T47D (cell line): ENCODE data around the gene CLK4.

Experiments used
- DNase-seq, 2 experiments: peaks; one replicate each; pipeline versions ENCODE4 v3.0.0 to v3.0.0-alpha.2; 2011 to 2012; ENCODE audit warnings: low read depth in 1 of 2, low spot score in 1 of 2
- JUND ChIP-seq: IDR thresholded peaks from 2 replicates; pipeline ENCODE4 v1.6.1; 2012; ENCODE audit warnings: low read depth
- in situ Hi-C: cut with HindIII; loops from 2 replicates; pipeline ENCODE4 v1.10.0; 2016; ENCODE audit warnings: low sequenced_read_pairs, low pct_unique_long_range_greater_than_20kb

CLK4 gene

GRCh38 chr5:178625679-178626483 lies 969 bp downstream of the CLK4 start:
- TF ChIP-seq JUND = no peak
- in situ Hi-C loops = no loop called here
- peak in 1 of 2 experiments; percentile 33 for DNase-seq

GRCh38 chr5:178624631-178625546 lies 2.0 kb downstream of the CLK4 start:
- in situ Hi-C loops = no loop called here
- no peak for TF ChIP-seq JUND
- DNase-seq = no peak

- no peak for TF ChIP-seq JUND
- in situ Hi-C loops = no loop called here
- no peak for DNase-seq
Observed at GRCh38 chr5:178622679-178623247, 4.1 kb downstream of the CLK4 start.

- in situ Hi-C loops = no loop called here
- no peak for DNase-seq
- TF ChIP-seq JUND = no peak
Observed at GRCh38 chr5:178619390-178619789, 7.5 kb downstream of the CLK4 start.

GRCh38 chr5:178612299-178612698 lies 14.6 kb downstream of the CLK4 start:
- DNase-seq = no peak
- in situ Hi-C loops = no loop called here
- no peak for TF ChIP-seq JUND

- no peak for DNase-seq
- in situ Hi-C loops = no loop called here
- TF ChIP-seq JUND = no peak
Observed at GRCh38 chr5:178606269-178606668, 20.6 kb downstream of the CLK4 start.

- in situ Hi-C loops = no loop called here
- DNase-seq = no peak
- TF ChIP-seq JUND = no peak
Observed at GRCh38 chr5:178605788-178606187, 21.1 kb downstream of the CLK4 start.

GRCh38 chr5:178602752-178603151 lies 24.1 kb downstream of the CLK4 start:
- in situ Hi-C loops = no loop called here
- no peak for TF ChIP-seq JUND
- DNase-seq = peak in 1 of 2 experiments; percentile 32

GRCh38 chr5:178595750-178596149 lies 31.1 kb downstream of the CLK4 start:
- in situ Hi-C loops = no loop called here
- no peak for TF ChIP-seq JUND

GRCh38 chr5:178595150-178595549 lies 31.7 kb downstream of the CLK4 start:
- DNase-seq = no peak
- TF ChIP-seq JUND = no peak
- in situ Hi-C loops = no loop called here

More at GRCh38 chr5:178595750-178596149, 31.1 kb downstream of the CLK4 start:
- DNase-seq = no peak

GRCh38 chr5:178590924-178591423 lies 35.9 kb downstream of the CLK4 start:
- DNase-seq = no peak
- in situ Hi-C loops = no loop called here

GRCh38 chr5:178590141-178590923 lies 36.5 kb downstream of the CLK4 start, which contains the start of gene COL23A1:
TSS of gene COL23A1 (minus strand) at chr5:178590393.
- no peak for TF ChIP-seq JUND
- in situ Hi-C loops = no loop called here
- peak; percentile 50 to 52 for DNase-seq

More at GRCh38 chr5:178590924-178591423, 35.9 kb downstream of the CLK4 start:
- no peak for TF ChIP-seq JUND
